ENCODE data around the gene ZNF654.

The ZNF654 gene

DNA sequence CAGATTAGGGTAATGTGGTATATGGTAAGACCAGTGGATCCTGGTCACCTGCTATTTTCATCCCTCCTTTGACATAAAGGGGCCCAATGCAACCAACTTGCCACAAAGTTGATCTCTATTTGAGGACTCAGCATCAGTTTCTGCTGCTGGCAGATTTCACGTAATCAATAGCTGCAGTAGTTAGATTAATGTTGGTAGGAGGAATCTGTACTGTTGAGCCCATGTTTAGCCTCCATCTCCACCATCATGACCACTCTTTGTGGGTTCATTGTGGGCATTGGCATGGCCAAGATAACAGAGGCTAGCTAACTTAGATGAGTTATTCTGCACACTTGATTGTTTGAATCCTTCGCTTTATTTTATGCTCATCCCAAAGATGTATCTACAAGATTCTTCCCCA lies 30.2 kb upstream of the ZNF654 start:
- Histone ChIP-seq H3K4me3 (ENCODE audit: low read depth, low read length) (no peak overlapping the region), H3K9me3 (ENCODE audit: severe bottlenecking) (no peaks in the 10 kb centered on the region), H3K27ac (no peak overlapping the region), H3K36me3 (no peaks in the 10 kb centered on the region), H3K27me3 (ENCODE audit: insufficient read depth, low read depth, severe bottlenecking) (no peaks in the 10 kb centered on the region)
- DNase-seq, result no peak
- TF ChIP-seq, protein P1, sequence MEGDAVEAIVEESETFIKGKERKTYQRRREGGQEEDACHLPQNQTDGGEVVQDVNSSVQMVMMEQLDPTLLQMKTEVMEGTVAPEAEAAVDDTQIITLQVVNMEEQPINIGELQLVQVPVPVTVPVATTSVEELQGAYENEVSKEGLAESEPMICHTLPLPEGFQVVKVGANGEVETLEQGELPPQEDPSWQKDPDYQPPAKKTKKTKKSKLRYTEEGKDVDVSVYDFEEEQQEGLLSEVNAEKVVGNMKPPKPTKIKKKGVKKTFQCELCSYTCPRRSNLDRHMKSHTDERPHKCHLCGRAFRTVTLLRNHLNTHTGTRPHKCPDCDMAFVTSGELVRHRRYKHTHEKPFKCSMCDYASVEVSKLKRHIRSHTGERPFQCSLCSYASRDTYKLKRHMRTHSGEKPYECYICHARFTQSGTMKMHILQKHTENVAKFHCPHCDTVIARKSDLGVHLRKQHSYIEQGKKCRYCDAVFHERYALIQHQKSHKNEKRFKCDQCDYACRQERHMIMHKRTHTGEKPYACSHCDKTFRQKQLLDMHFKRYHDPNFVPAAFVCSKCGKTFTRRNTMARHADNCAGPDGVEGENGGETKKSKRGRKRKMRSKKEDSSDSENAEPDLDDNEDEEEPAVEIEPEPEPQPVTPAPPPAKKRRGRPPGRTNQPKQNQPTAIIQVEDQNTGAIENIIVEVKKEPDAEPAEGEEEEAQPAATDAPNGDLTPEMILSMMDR (IDR thresholded peaks at IDR 0.05; ENCODE audit: low read depth, low read length), result no peak

DNA sequence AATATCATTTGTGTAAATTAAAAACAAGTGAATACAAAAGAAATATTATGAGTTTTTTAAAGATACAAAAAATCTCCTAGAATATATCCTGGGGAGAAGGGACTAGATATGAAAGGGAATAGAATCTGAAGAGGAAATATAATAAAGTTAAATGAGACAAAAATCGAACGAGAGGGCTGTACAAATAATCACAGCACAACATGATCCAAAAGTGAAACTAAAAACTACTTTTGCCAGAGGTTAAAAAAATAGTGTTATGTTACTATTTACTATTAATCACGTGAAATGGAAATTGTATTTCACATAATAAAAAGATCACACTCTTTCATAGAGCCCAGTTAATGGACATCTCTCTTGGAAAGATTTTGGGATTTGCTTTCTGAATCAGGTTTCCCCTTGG lies 28.8 kb upstream of the ZNF654 start:
- Histone ChIP-seq H3K36me3 (no peaks in the 10 kb centered on the region), H3K4me3 (ENCODE audit: low read depth, low read length) (no peak overlapping the region), H3K27me3 (ENCODE audit: insufficient read depth, low read depth, severe bottlenecking) (no peaks in the 10 kb centered on the region), H3K9me3 (ENCODE audit: severe bottlenecking) (no peaks in the 10 kb centered on the region), H3K27ac (no peak overlapping the region)
- DNase-seq, result no peak
- TF ChIP-seq, protein P1 (IDR thresholded peaks at IDR 0.05; ENCODE audit: low read depth, low read length), result no peak

DNA sequence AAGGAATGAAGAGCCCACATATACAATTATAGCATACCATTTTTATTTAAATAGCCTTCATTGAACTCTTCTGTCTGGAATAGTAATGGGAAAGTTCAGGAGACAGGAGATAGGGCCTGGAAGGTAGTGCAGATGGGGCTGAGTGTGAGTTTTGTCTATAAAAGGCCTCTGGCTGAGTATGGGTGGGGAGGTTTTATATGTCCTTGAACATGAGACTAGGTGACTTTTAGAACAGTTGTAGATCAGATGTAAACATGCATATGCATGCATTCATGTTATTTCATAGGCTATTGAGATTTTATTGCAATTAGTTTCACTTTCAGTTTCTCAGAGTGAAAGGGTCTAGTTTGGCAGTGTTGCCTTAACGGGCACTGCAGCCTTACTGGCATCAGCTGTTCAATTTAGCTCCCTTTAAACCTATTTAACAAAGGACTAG lies 27.4 kb upstream of the ZNF654 start:
- no peaks in the 10 kb centered on the region for H3K9me3 ChIP-seq (ENCODE audit: severe bottlenecking)
- DNase-seq, result no peak
- H3K27ac ChIP-seq, result no peak overlapping the region

DNA sequence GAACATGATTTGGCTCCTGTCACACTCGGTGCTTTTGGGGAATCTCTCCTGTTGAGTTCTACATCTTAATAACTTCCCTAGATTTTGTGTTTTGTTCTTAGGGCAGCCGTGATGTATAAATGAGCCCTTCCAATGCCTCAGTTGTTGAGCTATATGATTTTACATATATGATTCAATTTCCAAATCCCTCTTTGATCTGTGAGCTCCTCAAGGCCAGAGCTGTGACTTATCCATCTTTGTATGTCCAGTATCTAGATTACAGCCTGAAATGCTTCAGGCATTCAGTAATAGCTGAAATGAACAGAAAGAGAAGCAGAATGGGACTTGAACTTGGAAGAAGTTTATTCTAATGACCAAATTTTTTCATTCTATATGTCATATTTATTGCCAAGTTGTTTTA lies 26.8 kb upstream of the ZNF654 start:
- no peak overlapping the region for H3K4me3 ChIP-seq (ENCODE audit: low read depth, low read length)
- no peak overlapping the region for H3K27ac ChIP-seq
- TF ChIP-seq, protein P1 (IDR thresholded peaks at IDR 0.05; ENCODE audit: low read depth, low read length), result no peak
- no peaks in the 10 kb centered on the region for H3K9me3 ChIP-seq (ENCODE audit: severe bottlenecking)
- no peaks in the 10 kb centered on the region for H3K36me3 ChIP-seq
- no peaks in the 10 kb centered on the region for H3K27me3 ChIP-seq (ENCODE audit: insufficient read depth, low read depth, severe bottlenecking)
- DNase-seq, result no peak

More for the DNA sequence above, 27.4 kb upstream of the ZNF654 start:
- no peaks in the 10 kb centered on the region for H3K36me3 ChIP-seq
- H3K4me3 ChIP-seq (ENCODE audit: low read depth, low read length), result no peak overlapping the region
- TF ChIP-seq, protein P1 (IDR thresholded peaks at IDR 0.05; ENCODE audit: low read depth, low read length), result no peak
- H3K27me3 ChIP-seq (ENCODE audit: insufficient read depth, low read depth, severe bottlenecking), result no peaks in the 10 kb centered on the region

DNA sequence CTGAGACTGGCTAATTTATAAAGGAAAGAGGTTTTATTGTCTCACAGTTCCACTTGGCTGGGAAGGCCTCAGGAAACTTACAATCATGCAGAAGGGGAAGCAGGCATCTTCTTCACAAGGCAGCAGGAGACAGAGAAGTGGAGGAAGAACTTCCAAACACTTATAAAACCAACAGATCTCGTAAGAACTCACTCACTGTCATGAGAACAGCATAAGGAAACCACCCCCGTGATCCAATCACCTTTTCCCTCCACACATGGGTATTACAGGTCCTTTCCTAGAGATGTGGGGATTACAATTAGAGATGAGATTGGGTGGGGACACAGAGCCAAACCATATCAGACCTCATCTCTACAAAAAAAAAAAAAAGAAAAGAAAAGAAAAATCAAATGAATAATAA lies 26.0 kb upstream of the ZNF654 start:
- Histone ChIP-seq H3K27ac (no peak overlapping the region), H3K9me3 (ENCODE audit: severe bottlenecking) (no peaks in the 10 kb centered on the region), H3K27me3 (ENCODE audit: insufficient read depth, low read depth, severe bottlenecking) (no peaks in the 10 kb centered on the region), H3K36me3 (no peaks in the 10 kb centered on the region), H3K4me3 (ENCODE audit: low read depth, low read length) (no peak overlapping the region)
- DNase-seq, result no peak
- TF ChIP-seq, protein P1 (IDR thresholded peaks at IDR 0.05; ENCODE audit: low read depth, low read length), result no peak

DNA sequence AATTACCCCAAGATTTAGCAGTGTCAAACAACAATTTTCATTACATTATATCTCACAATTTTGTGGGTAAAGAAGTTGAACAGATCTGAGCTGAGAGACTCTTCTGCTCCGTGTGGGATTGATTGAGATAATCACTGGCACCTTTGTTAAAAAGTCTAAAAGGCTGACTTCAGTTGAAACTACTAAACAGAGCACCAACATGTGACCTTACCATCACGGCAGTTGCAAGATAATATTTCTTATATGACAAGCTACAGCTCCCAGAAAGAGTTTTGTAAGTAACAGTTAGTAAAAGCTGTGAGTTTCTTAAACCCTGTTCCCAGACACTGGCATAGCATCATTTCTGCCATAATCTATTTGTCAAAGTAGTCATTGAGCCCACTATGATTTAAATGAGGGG lies 25.2 kb upstream of the ZNF654 start:
- DNase-seq, result no peak
- H3K9me3 ChIP-seq (ENCODE audit: severe bottlenecking), result no peaks in the 10 kb centered on the region
- H3K27ac ChIP-seq, result no peak overlapping the region
- no peak overlapping the region for H3K4me3 ChIP-seq (ENCODE audit: low read depth, low read length)
- no peaks in the 10 kb centered on the region for H3K27me3 ChIP-seq (ENCODE audit: insufficient read depth, low read depth, severe bottlenecking)
- TF ChIP-seq, protein P1 (IDR thresholded peaks at IDR 0.05; ENCODE audit: low read depth, low read length), result no peak
- no peaks in the 10 kb centered on the region for H3K36me3 ChIP-seq
